ENCODE data around the gene CADM1.

CADM1 gene

DNA sequence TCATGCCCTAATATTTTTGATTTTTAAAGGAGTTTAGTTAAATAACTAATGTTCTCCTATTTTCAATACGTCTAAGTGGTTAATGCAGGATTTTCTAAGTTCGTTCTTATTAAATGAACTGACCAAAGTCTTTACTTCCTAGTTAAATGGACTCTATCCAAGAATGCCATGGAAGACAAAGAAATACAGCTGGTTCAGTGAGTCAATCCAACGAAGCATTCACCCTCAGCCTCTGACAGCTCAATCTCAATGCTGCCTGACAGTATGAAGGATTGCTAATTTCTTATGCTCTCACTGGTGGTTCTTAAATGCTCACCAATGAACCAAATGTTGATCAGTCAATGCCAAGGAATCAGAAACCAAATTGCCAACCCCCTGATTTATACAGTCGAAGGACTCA lies 219.4 kb downstream of the CADM1 start:
- H3K9me3 ChIP-seq (ENCODE audit: control insufficient read depth in 1 of 2, low read length in 2 of 2): no peaks in the 10 kb centered on the region
- no peak overlapping the region for H3K4me3 ChIP-seq (ENCODE audit: low read depth in 1 of 2, low read length in 2 of 2)
- peaks cover 0 to 5% of the 10 kb centered on the region in 2 donors for H3K4me1 ChIP-seq (ENCODE audit: control insufficient read depth in 1 of 2, insufficient read depth in 2 of 2, low read length in 2 of 2)
- no peaks in the 10 kb centered on the region for H3K36me3 ChIP-seq (ENCODE audit: control insufficient read depth in 1 of 2, insufficient read depth in 2 of 2, low read length in 2 of 2)
- H3K27ac ChIP-seq (ENCODE audit: low read length): no peak overlapping the region
- no peaks in the 10 kb centered on the region for H3K27me3 ChIP-seq (ENCODE audit: low read depth, low read length)

DNA sequence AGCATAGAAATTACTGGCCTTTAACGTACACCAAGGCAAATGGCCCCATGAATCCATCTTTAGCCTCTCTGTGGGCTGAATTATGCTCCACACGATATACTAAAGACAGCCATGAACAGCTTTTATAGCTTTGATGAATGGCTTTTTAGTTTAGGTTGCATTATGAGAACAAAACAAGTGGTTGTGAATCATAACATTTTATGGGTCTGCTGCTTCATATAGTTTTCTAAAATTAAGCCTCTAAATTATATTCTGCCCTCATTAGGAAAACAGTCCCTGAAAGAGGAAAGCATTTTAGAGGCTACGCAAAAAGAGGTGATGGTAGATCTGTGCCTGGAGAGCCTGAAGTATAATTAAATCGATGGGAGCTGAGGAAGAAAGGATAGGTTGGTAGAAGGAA lies 221.3 kb downstream of the CADM1 start:
- no peaks in the 10 kb centered on the region for H3K9me3 ChIP-seq (ENCODE audit: control insufficient read depth in 1 of 2, low read length in 2 of 2)
- H3K4me3 ChIP-seq (ENCODE audit: low read depth in 1 of 2, low read length in 2 of 2): no peak overlapping the region
- no peak overlapping the region for H3K27ac ChIP-seq (ENCODE audit: low read length)
- peaks cover 0 to 5% of the 10 kb centered on the region in 2 donors for H3K4me1 ChIP-seq (ENCODE audit: control insufficient read depth in 1 of 2, insufficient read depth in 2 of 2, low read length in 2 of 2)
- H3K36me3 ChIP-seq (ENCODE audit: control insufficient read depth in 1 of 2, insufficient read depth in 2 of 2, low read length in 2 of 2): no peaks in the 10 kb centered on the region
- H3K27me3 ChIP-seq (ENCODE audit: low read depth, low read length): no peaks in the 10 kb centered on the region

DNA sequence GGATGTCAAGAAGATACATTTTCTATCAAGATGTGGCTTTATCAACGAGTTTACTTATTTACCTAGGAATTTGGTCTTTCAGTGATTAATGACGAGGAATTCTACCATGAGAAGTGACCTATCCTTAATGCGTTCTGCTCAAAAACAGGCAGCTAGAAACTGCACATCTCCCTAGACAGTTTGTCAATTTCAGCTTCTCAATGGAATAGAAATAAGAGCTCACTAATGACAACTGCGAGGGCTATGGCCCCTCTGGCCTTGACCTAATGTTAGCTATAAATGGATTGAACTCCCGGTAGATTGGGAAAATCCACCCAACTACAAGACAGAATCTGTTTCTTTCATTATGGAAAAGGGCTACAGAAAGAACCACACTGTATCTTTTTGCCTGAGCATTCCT lies 223.4 kb downstream of the CADM1 start:
- H3K27ac ChIP-seq (ENCODE audit: low read length): no peak overlapping the region
- H3K4me3 ChIP-seq (ENCODE audit: low read depth in 1 of 2, low read length in 2 of 2): no peak overlapping the region
- no peaks in the 10 kb centered on the region for H3K27me3 ChIP-seq (ENCODE audit: low read depth, low read length)
- H3K4me1 ChIP-seq (ENCODE audit: control insufficient read depth in 1 of 2, insufficient read depth in 2 of 2, low read length in 2 of 2): peaks cover 0 to 5% of the 10 kb centered on the region in 2 donors
- H3K36me3 ChIP-seq (ENCODE audit: control insufficient read depth in 1 of 2, insufficient read depth in 2 of 2, low read length in 2 of 2): no peaks in the 10 kb centered on the region
- no peaks in the 10 kb centered on the region for H3K9me3 ChIP-seq (ENCODE audit: control insufficient read depth in 1 of 2, low read length in 2 of 2)

DNA sequence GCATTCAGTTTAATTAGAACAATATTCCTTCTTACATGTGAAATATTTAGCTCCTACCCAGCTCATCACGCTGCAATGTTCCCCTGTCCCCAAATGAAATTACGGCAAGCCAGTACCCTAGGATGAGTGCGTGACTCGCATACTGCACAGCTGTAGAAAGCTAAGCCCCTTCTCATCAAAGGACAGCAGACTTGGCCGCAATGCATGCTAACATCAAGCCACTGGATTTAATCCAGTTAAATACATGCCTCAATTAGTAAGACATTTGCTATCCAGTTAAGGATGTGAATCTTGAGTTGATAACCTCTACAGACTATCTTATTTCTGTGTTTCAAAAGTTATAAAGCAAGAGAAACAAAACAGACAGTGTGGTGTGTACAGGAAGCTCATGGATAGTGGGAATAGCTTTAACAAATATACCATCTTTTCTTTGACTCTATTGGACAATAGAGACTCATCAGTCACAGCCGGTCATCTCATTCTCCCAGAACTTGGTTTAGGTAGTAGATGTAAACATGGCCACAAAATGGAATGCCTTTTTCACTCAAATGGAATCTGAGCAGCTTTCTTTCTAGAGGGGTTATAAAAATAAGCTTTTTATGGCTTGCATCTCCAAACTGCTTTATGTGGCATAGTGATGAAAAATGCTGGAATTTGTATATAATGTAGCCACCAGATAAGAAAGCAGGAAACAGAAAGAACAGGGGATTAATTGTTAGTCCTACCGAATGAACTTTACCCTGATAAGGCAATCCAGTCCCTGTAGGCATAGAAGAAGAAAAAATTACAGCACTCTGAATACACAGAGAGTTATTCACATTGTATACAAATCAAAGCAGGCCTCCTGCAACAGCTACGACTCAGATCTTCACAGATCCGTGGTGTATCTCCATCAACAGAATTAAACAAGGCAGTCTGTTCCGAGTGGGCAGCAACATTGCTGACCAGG lies 224.1 kb downstream of the CADM1 start:
- Histone ChIP-seq H3K27me3 (ENCODE audit: low read depth, low read length) (no peaks in the 10 kb centered on the region), H3K4me3 (ENCODE audit: low read depth in 1 of 2, low read length in 2 of 2) (no peak overlapping the region), H3K9me3 (ENCODE audit: control insufficient read depth in 1 of 2, low read length in 2 of 2) (no peaks in the 10 kb centered on the region), H3K36me3 (ENCODE audit: control insufficient read depth in 1 of 2, insufficient read depth in 2 of 2, low read length in 2 of 2) (no peaks in the 10 kb centered on the region), H3K27ac (ENCODE audit: low read length) (no peak overlapping the region), H3K4me1 (ENCODE audit: control insufficient read depth in 1 of 2, insufficient read depth in 2 of 2, low read length in 2 of 2) (peaks cover 0 to 5% of the 10 kb centered on the region in 2 donors)

DNA sequence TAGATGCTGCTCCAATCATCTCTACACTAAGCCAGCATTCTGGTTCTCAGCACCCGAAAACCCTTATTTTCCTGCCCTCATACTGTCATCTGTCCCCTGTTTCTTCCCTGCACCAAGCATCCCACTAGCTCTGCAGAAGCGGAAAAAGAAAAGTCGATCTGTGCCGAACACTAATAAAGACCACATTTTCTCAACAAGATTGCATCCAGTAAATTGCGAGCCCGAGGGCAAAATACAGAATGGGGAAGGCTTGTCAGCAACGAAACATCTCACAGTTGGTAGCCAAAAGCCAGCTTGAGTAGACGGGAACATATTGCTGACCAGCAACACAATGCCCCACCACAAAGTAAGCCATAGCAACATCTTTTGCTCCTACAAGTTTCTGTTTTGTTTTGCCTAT lies 227.4 kb downstream of the CADM1 start:
- H3K27ac ChIP-seq (ENCODE audit: low read length): no peak overlapping the region
- H3K9me3 ChIP-seq (ENCODE audit: control insufficient read depth in 1 of 2, low read length in 2 of 2): no peaks in the 10 kb centered on the region
- H3K4me3 ChIP-seq (ENCODE audit: low read depth in 1 of 2, low read length in 2 of 2): no peak overlapping the region
- H3K27me3 ChIP-seq (ENCODE audit: low read depth, low read length): no peaks in the 10 kb centered on the region
- peaks cover 0 to 5% of the 10 kb centered on the region in 2 donors for H3K4me1 ChIP-seq (ENCODE audit: control insufficient read depth in 1 of 2, insufficient read depth in 2 of 2, low read length in 2 of 2)
- no peaks in the 10 kb centered on the region for H3K36me3 ChIP-seq (ENCODE audit: control insufficient read depth in 1 of 2, insufficient read depth in 2 of 2, low read length in 2 of 2)

DNA sequence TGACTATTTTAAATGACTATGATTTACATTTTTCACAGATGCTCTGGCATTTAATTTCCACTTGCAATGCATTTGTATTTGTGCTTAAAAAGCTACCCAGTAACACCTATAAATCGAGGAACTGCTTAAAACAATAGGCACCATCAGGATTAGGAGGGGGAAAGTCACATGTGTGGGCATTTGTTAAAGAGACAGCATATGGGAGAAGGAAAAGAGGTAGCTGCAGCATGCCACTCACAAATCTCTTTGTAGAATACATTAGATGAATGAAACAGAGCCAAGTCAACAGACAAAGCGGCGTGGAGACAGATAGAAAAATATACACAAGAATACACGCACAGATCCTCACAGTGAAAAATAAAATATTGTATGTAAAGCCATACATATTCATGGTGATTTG lies 228.0 kb downstream of the CADM1 start:
- H3K4me3 ChIP-seq (ENCODE audit: low read depth in 1 of 2, low read length in 2 of 2): no peak overlapping the region
- no peaks in the 10 kb centered on the region for H3K27me3 ChIP-seq (ENCODE audit: low read depth, low read length)
- H3K9me3 ChIP-seq (ENCODE audit: control insufficient read depth in 1 of 2, low read length in 2 of 2): no peaks in the 10 kb centered on the region
- H3K27ac ChIP-seq (ENCODE audit: low read length): no peak overlapping the region
- no peaks in the 10 kb centered on the region for H3K36me3 ChIP-seq (ENCODE audit: control insufficient read depth in 1 of 2, insufficient read depth in 2 of 2, low read length in 2 of 2)
- peaks cover 0 to 4% of the 10 kb centered on the region in 2 donors for H3K4me1 ChIP-seq (ENCODE audit: control insufficient read depth in 1 of 2, insufficient read depth in 2 of 2, low read length in 2 of 2)

DNA sequence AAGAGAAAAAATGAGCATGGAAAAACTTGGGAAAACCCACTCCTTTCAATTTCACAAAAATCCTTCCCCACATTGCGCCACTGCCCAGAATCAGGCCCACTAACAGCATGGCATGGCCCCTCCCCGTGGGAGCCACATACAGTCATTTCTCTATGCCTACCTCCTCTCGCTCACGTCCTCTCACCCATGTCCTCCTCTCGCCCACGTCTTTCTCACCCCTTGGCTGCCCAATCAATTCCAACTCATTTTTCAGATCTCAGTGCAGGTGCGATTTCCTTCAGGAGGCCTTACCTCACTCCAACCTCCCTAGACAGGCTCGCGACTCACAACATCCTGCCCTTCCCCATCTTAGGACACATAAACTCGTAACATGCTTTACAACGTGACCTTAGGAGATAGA lies 229.2 kb downstream of the CADM1 start:
- Histone ChIP-seq H3K27ac (ENCODE audit: low read length) (no peak overlapping the region), H3K36me3 (ENCODE audit: control insufficient read depth in 1 of 2, insufficient read depth in 2 of 2, low read length in 2 of 2) (no peaks in the 10 kb centered on the region), H3K4me3 (ENCODE audit: low read depth in 1 of 2, low read length in 2 of 2) (no peak overlapping the region), H3K4me1 (ENCODE audit: control insufficient read depth in 1 of 2, insufficient read depth in 2 of 2, low read length in 2 of 2) (no peaks in the 10 kb centered on the region), H3K9me3 (ENCODE audit: control insufficient read depth in 1 of 2, low read length in 2 of 2) (no peaks in the 10 kb centered on the region), H3K27me3 (ENCODE audit: low read depth, low read length) (no peaks in the 10 kb centered on the region)

DNA sequence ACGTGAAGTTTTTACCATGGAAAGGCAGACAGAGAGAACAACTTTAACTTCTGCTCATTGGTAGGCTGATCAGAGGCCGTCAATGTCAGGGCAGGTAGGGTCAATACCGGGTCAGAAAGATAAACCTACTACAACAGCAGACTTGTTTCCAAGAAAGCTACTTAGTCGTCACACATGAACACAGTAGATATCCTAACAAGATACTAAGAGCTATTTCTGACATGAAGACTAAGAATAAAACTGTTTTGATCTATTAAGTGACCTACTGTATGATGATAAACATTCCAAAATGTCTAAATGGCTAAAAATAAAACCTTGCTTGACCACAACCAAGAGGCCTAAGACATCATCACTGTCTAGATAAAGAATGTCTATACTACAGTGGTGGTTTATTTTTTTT lies 231.3 kb downstream of the CADM1 start:
- no peaks in the 10 kb centered on the region for H3K4me1 ChIP-seq (ENCODE audit: control insufficient read depth in 1 of 2, insufficient read depth in 2 of 2, low read length in 2 of 2)
- H3K27ac ChIP-seq (ENCODE audit: low read length): no peak overlapping the region
- no peaks in the 10 kb centered on the region for H3K36me3 ChIP-seq (ENCODE audit: control insufficient read depth in 1 of 2, insufficient read depth in 2 of 2, low read length in 2 of 2)
- no peaks in the 10 kb centered on the region for H3K27me3 ChIP-seq (ENCODE audit: low read depth, low read length)
- no peak overlapping the region for H3K4me3 ChIP-seq (ENCODE audit: low read depth in 1 of 2, low read length in 2 of 2)
- no peaks in the 10 kb centered on the region for H3K9me3 ChIP-seq (ENCODE audit: control insufficient read depth in 1 of 2, low read length in 2 of 2)

DNA sequence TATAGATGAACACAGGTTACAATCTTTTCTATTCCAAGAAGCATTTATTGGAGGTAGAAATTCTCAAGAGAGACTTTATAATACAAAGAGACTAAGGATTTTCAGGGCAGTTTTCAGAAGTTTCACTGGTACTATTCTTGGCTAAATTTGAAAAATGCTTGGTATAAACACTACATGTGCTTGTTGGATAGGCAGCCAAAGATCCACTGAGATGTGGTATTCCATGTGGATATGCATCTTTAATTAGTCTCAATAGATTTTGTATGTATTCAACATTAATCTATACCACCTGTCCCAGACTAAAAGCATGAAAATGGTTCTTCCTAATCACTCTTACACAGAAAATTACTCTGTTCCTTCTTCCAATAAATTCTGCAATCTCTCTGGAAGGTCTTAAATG lies 232.6 kb downstream of the CADM1 start:
- Histone ChIP-seq H3K4me3 (ENCODE audit: low read depth in 1 of 2, low read length in 2 of 2) (no peak overlapping the region), H3K27me3 (ENCODE audit: low read depth, low read length) (no peaks in the 10 kb centered on the region), H3K9me3 (ENCODE audit: control insufficient read depth in 1 of 2, low read length in 2 of 2) (no peaks in the 10 kb centered on the region), H3K27ac (ENCODE audit: low read length) (no peak overlapping the region), H3K4me1 (ENCODE audit: control insufficient read depth in 1 of 2, insufficient read depth in 2 of 2, low read length in 2 of 2) (no peaks in the 10 kb centered on the region), H3K36me3 (ENCODE audit: control insufficient read depth in 1 of 2, insufficient read depth in 2 of 2, low read length in 2 of 2) (no peaks in the 10 kb centered on the region)

DNA sequence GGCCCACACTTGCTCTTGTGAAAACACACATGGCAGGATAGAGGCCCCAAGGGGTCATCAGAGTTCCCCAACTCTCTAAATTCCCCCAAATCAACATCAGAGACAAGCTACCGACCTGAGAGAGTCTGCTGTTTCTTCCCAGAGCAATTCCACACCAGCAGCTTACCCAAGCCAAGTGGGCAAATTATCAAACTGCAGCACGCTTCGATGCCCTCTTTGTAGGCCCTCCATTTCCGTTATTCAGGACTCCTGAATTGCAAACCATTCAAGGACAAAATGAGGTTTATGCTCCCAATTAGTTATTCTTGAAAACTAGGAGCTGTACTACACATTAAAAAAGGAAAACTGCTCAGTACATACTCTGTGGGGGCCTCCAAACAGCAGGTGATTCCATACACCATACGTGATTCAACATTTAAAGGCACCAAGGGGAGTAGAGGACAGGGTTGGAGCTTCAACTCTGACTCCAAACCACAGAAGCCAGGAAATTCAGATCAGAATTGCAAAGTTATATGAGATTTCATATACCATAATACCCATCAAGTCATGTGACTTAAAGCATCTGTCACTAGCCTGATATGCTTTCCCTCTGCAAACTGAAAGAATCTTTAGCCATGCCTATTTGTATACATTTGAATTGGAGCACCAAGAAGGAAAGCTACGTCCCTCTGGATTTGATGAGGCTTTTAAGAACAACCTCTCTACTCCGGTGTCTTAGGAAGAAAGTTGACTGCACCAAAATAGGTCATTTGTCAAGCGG lies 234.8 kb downstream of the CADM1 start:
- no peaks in the 10 kb centered on the region for H3K4me1 ChIP-seq (ENCODE audit: control insufficient read depth in 1 of 2, insufficient read depth in 2 of 2, low read length in 2 of 2)
- H3K27me3 ChIP-seq (ENCODE audit: low read depth, low read length): no peaks in the 10 kb centered on the region
- H3K27ac ChIP-seq (ENCODE audit: low read length): no peak overlapping the region
- H3K4me3 ChIP-seq (ENCODE audit: low read depth in 1 of 2, low read length in 2 of 2): no peak overlapping the region
- no peaks in the 10 kb centered on the region for H3K9me3 ChIP-seq (ENCODE audit: control insufficient read depth in 1 of 2, low read length in 2 of 2)
- no peaks in the 10 kb centered on the region for H3K36me3 ChIP-seq (ENCODE audit: control insufficient read depth in 1 of 2, insufficient read depth in 2 of 2, low read length in 2 of 2)

DNA sequence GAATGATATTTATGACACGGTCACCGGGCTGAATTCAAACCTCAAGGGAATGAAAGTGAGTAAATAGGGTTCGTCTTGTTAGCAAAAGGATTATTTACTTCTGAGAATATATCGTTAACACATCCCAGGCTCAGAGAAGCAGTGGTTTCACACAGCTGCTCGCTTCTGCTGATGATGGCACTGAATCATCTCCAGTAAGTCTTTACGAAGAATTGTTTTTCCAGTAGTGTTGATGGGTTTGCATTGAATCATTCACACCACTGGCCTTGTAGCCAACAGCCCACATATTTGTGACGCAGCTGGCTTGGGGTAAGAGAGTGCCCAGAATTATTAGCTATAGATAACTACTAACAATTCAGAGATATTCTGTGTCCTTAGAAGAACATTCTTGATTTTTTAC lies 236.3 kb downstream of the CADM1 start:
- no peaks in the 10 kb centered on the region for H3K36me3 ChIP-seq (ENCODE audit: control insufficient read depth in 1 of 2, insufficient read depth in 2 of 2, low read length in 2 of 2)
- no peak overlapping the region for H3K4me3 ChIP-seq (ENCODE audit: low read depth in 1 of 2, low read length in 2 of 2)
- H3K27me3 ChIP-seq (ENCODE audit: low read depth, low read length): no peaks in the 10 kb centered on the region
- H3K9me3 ChIP-seq (ENCODE audit: control insufficient read depth in 1 of 2, low read length in 2 of 2): no peaks in the 10 kb centered on the region
- no peak overlapping the region for H3K27ac ChIP-seq (ENCODE audit: low read length)
- H3K4me1 ChIP-seq (ENCODE audit: control insufficient read depth in 1 of 2, insufficient read depth in 2 of 2, low read length in 2 of 2): no peaks in the 10 kb centered on the region

Measured in muscle layer of duodenum (tissue), 2 donors.